ENCODE data around the gene ST7L. TPM values are rescaled to one million over a fixed set of nuclear protein-coding genes. Genes with fewer than 3 reads are reported as not detected.
A peak's percentile ranks its signal among the peaks of the same experiment; 100 is the strongest.

ST7L gene
- total RNA-seq, 1 donor: 29.8 TPM

DNA sequence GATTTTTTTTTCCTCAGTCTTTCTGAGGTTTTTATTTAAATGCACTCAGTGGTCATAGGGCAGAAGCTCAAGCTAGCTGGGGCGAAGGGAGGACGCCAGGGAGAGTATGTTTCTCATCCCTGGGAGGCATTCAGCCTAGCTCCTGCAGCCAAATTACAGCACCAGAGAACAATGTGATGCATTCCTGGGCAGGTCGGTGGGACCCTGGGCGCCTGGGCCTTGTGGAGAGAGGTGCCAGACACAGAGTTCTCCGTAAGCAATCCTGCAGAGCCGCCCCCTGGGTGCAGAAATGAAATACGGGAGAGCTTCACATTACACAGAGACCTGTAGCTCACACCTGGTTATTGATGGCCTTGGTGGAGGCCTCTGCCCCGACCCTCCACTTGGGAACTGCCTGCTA is 94.7 kb downstream of the ST7L start:
- TF ChIP-seq, protein P1, sequence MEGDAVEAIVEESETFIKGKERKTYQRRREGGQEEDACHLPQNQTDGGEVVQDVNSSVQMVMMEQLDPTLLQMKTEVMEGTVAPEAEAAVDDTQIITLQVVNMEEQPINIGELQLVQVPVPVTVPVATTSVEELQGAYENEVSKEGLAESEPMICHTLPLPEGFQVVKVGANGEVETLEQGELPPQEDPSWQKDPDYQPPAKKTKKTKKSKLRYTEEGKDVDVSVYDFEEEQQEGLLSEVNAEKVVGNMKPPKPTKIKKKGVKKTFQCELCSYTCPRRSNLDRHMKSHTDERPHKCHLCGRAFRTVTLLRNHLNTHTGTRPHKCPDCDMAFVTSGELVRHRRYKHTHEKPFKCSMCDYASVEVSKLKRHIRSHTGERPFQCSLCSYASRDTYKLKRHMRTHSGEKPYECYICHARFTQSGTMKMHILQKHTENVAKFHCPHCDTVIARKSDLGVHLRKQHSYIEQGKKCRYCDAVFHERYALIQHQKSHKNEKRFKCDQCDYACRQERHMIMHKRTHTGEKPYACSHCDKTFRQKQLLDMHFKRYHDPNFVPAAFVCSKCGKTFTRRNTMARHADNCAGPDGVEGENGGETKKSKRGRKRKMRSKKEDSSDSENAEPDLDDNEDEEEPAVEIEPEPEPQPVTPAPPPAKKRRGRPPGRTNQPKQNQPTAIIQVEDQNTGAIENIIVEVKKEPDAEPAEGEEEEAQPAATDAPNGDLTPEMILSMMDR (IDR thresholded peaks at IDR 0.05; ENCODE audit: insufficient read depth, low read depth, low read length): no peak
- H3K4me3 ChIP-seq (ENCODE audit: low read depth, low read length): no peak overlapping the region
- no peak for DNase-seq (ENCODE audit: low read depth)

DNA sequence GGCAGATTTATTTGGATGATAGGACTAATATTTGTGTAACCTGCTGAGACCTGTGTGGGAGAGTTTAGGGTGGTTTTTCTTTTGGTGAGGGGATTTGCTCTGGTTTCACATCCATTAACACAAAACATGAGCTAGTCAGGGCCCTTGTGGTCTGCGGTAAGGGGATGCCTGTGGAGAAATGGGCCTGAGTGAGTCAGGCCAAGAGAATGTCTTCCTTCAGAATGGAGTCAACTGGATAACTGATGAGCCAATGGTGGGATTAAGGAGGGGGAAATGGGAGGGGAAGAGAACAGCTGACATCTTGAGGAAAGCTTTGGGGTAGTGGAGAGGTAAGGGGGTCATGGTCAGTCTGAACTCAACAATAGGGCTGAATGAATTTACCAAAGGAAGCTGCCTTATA is 96.3 kb downstream of the ST7L start:
- peak; percentile 97 for DNase-seq (ENCODE audit: low read depth)
- TF ChIP-seq, protein P1 (IDR thresholded peaks at IDR 0.05; ENCODE audit: insufficient read depth, low read depth, low read length): no peak
- no peak overlapping the region for H3K4me3 ChIP-seq (ENCODE audit: low read depth, low read length)

DNA sequence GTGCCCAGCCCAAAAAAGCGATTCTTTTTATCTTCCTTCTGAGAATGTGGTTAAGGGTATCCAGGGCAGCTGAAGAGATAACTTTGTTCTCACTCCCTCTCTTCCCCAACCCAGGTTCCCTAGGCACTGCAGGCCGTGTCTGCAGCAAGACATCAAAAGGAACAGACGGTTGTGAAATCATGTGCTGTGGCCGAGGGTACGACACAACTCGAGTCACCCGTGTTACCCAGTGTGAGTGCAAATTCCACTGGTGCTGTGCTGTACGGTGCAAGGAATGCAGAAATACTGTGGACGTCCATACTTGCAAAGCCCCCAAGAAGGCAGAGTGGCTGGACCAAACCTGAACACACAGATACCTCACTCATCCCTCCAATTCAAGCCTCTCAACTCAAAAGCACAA is 98.8 kb downstream of the ST7L start:
- no peak overlapping the region for H3K4me3 ChIP-seq (ENCODE audit: low read depth, low read length)
- DNase-seq (ENCODE audit: low read depth): no peak
- TF ChIP-seq, protein P1 (IDR thresholded peaks at IDR 0.05; ENCODE audit: insufficient read depth, low read depth, low read length): no peak

DNA sequence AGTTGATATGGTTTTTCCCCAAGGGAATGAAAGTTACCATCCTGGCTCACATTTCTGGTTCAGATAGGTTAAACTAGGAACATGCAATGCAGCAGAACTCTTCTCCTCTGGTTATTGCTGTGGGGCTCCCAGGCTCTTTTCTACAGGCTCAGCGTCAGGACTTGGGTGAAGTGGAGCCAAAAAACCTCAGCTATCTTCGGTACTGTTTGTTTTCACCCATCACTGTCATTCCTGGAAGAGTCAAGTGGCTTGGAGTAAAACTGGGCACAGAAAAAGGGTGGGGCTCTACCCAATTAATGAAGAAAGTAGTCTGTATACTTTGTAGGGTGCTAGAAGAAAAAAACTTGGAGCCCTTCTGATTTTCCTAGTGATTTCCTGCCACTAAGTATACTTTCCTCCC is 100.8 kb downstream of the ST7L start:
- no peak for DNase-seq (ENCODE audit: low read depth)
- H3K4me3 ChIP-seq (ENCODE audit: low read depth, low read length): no peak overlapping the region
- TF ChIP-seq, protein P1 (IDR thresholded peaks at IDR 0.05; ENCODE audit: insufficient read depth, low read depth, low read length): no peak

DNA sequence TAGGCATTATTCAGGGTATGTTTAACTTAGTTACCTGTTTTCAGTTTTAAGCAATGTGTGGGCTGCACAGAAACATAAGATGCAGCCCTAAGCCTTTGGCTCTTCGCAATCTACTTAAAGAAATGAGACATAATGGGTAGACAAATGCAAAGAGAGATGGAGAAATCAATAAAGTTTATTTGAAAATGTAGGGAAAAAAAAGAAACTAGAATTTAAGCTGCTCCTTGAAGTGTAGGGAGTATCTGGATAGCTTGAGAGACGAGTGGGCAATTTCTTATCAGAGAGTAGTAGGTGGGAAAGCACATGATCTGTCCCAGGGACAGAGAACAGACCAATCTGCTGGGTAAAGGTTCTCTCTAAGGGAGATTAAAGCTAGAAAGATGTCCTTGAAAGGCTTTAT is 101.3 kb downstream of the ST7L start:
- TF ChIP-seq, protein P1 (IDR thresholded peaks at IDR 0.05; ENCODE audit: insufficient read depth, low read depth, low read length): no peak
- no peak overlapping the region for H3K4me3 ChIP-seq (ENCODE audit: low read depth, low read length)
- no peak for DNase-seq (ENCODE audit: low read depth)

DNA sequence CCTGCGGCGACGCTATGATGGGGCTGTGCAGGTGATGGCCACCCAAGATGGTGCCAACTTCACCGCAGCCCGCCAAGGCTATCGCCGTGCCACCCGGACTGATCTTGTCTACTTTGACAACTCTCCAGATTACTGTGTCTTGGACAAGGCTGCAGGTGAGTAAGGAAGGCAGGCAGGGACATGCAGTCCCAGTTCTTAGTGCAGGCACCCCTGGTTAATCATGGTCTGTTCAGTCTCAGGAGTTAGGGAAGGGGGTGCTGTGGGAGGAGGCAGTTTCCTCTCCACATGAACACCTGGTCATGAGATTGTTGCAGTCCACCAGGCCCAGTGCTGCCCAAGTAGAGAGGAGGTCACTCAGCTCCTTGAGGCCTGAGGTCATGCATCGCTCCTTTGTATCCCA is 101.7 kb downstream of the ST7L start:
- DNase-seq (ENCODE audit: low read depth): no peak
- TF ChIP-seq, protein P1 (IDR thresholded peaks at IDR 0.05; ENCODE audit: insufficient read depth, low read depth, low read length): no peak
- H3K4me3 ChIP-seq (ENCODE audit: low read depth, low read length): no peak overlapping the region

DNA sequence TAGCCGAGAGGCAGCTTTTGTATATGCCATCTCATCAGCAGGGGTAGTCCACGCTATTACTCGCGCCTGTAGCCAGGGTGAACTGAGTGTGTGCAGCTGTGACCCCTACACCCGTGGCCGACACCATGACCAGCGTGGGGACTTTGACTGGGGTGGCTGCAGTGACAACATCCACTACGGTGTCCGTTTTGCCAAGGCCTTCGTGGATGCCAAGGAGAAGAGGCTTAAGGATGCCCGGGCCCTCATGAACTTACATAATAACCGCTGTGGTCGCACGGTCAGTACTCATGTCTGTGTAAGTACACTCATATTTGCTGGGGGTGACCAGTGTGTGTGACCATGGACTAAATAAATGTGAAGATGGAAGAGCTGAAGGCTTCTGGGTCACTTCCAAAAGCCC is 102.8 kb downstream of the ST7L start:
- TF ChIP-seq, protein P1 (IDR thresholded peaks at IDR 0.05; ENCODE audit: insufficient read depth, low read depth, low read length): no peak
- DNase-seq (ENCODE audit: low read depth): no peak
- H3K4me3 ChIP-seq (ENCODE audit: low read depth, low read length): no peak overlapping the region
